ENCODE results near the gene PTPRN2.

The PTPRN2 gene

GRCh38 chr7:157786375-157787274 lies 801.0 kb downstream of the PTPRN2 start:
- CTCF ChIA-PET, result no interaction called here
- POLR2A ChIA-PET, result no interaction called here
- DNase-seq (ENCODE audit: extremely low spot score), result no peak

GRCh38 chr7:157785486-157786186 lies 802.0 kb downstream of the PTPRN2 start:
- ChIA-PET CTCF (no interaction called here), POLR2A (no interaction called here)
- TF ChIP-seq FOXK2 (IDR thresholded peaks at IDR 0.05), result no peak
- no peak for TF ChIP-seq NFRKB (IDR thresholded peaks at IDR 0.05)
- TF ChIP-seq SUZ12 (IDR thresholded peaks at IDR 0.05), result no peak
- TF ChIP-seq FOXM1 (IDR thresholded peaks at IDR 0.05; ENCODE audit: borderline replicate concordance), result no peak
- no peak for TF ChIP-seq FOXA1 (IDR thresholded peaks at IDR 0.05)
- TF ChIP-seq ELF4 (IDR thresholded peaks at IDR 0.05), result no peak
- TF ChIP-seq PKNOX1 (IDR thresholded peaks at IDR 0.05), result no peak
- TF ChIP-seq TARDBP (IDR thresholded peaks at IDR 0.05), result no peak
- no peak for TF ChIP-seq LEF1 (IDR thresholded peaks at IDR 0.05; ENCODE audit: borderline replicate concordance)
- no peak for TF ChIP-seq ARNT (IDR thresholded peaks at IDR 0.05)
- TF ChIP-seq L3MBTL2 (conservative IDR thresholded peaks at IDR 0.05), result no peak
- no peak for TF ChIP-seq CTBP1 (IDR thresholded peaks at IDR 0.05; ENCODE audit: borderline replicate concordance)
- TF ChIP-seq BHLHE40 (IDR thresholded peaks at IDR 0.05; ENCODE audit: borderline replicate concordance), result no peak
- TF ChIP-seq HDGF (IDR thresholded peaks at IDR 0.05; ENCODE audit: borderline replicate concordance), result no peak
- TF ChIP-seq SP1 (IDR thresholded peaks at IDR 0.05), result no peak
- no peak for TF ChIP-seq ZNF384 (IDR thresholded peaks at IDR 0.05)
- DNase-seq (ENCODE audit: extremely low spot score), result no peak

More at GRCh38 chr7:157786375-157787274, 801.0 kb downstream of the PTPRN2 start:
- TF ChIP-seq PKNOX1 (IDR thresholded peaks at IDR 0.05), result no peak
- no peak for TF ChIP-seq FOXA1 (IDR thresholded peaks at IDR 0.05)
- no peak for TF ChIP-seq ZNF384 (IDR thresholded peaks at IDR 0.05)
- TF ChIP-seq SUZ12 (IDR thresholded peaks at IDR 0.05), result no peak
- TF ChIP-seq NFRKB (IDR thresholded peaks at IDR 0.05), result no peak
- no peak for TF ChIP-seq LEF1 (IDR thresholded peaks at IDR 0.05; ENCODE audit: borderline replicate concordance)
- TF ChIP-seq ELF4 (IDR thresholded peaks at IDR 0.05), result no peak
- TF ChIP-seq CTBP1 (IDR thresholded peaks at IDR 0.05; ENCODE audit: borderline replicate concordance), result no peak
- TF ChIP-seq L3MBTL2 (conservative IDR thresholded peaks at IDR 0.05), result no peak
- TF ChIP-seq ARNT (IDR thresholded peaks at IDR 0.05), result no peak
- TF ChIP-seq FOXK2 (IDR thresholded peaks at IDR 0.05), result no peak
- no peak for TF ChIP-seq HDGF (IDR thresholded peaks at IDR 0.05; ENCODE audit: borderline replicate concordance)
- no peak for TF ChIP-seq SP1 (IDR thresholded peaks at IDR 0.05)
- TF ChIP-seq BHLHE40 (IDR thresholded peaks at IDR 0.05; ENCODE audit: borderline replicate concordance), result no peak
- no peak for TF ChIP-seq TARDBP (IDR thresholded peaks at IDR 0.05)
- no peak for TF ChIP-seq FOXM1 (IDR thresholded peaks at IDR 0.05; ENCODE audit: borderline replicate concordance)

DNA sequence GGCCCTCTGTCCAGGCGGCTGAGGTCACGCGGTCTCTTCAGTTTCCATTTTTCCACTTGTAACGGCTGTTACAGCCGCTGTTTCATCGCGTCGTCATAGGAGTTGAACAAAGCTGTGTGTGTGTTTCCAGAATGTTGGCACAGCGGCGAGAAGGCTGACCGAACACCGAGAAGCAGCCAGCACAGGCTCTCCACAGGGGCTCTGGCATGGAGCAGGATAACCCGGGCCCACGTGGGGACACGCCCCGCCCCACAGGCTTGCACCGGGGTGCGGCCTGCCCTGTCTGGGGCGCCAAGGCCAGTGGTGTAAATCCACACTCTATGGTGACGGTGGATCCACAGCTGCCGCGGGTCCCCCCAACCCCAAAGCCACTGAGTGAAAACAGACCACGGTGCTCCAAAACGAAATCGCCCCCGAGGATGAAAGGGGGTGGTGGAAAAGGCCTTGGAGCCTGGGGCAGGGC lies 802.6 kb downstream of the PTPRN2 start:
- ChIA-PET POLR2A (no interaction called here), CTCF (no interaction called here)
- TF ChIP-seq FOXK2 (IDR thresholded peaks at IDR 0.05) (no peak), FOXM1 (IDR thresholded peaks at IDR 0.05; ENCODE audit: borderline replicate concordance) (no peak)
- no peak for DNase-seq (ENCODE audit: extremely low spot score)

DNA sequence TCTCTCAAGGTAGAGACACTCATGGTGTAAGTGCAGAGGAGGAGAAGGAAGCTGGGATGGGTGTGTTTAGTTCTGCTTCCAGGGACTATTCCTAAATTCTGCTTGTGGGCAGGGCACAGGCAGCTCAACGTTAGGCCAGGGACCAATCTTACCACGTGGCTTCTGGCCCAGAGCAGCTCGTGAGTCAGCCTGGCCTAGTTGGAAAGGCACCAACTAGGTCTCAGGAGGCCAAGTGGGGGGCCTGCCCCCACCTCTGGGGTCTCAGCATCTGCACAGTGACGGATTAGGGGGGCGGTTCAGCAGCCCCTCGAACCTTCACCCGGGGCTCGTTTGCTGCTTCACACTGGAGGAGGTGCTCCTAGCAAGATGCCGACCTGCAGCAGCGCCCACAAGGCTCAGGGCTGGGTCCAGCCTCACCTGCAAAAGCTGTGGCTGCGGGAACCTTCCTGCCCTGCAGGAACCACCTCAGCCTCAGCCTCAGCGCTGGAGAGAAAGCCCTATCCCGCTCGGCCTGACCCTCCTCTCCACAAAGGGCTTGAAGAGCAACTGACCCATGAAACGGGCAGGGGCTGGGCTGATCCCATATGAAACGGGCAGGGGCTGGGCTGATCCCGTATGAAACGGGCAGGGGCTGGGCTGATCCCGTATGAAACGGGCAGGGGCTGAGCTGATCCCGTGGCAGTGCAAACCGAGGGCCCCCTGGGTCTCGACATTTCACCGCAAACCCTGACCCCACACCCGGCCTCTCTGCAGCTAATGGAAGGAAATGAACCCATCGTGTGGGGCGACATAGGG lies 803.4 kb downstream of the PTPRN2 start:
- no peak for TF ChIP-seq SUZ12 (IDR thresholded peaks at IDR 0.05)
- TF ChIP-seq NFRKB (IDR thresholded peaks at IDR 0.05), result no peak
- TF ChIP-seq ZNF384 (IDR thresholded peaks at IDR 0.05), result no peak
- TF ChIP-seq FOXK2 (IDR thresholded peaks at IDR 0.05), result no peak
- TF ChIP-seq CTBP1 (IDR thresholded peaks at IDR 0.05; ENCODE audit: borderline replicate concordance), result no peak
- TF ChIP-seq ELF4 (IDR thresholded peaks at IDR 0.05), result no peak
- no peak for TF ChIP-seq PKNOX1 (IDR thresholded peaks at IDR 0.05)
- TF ChIP-seq ARNT (IDR thresholded peaks at IDR 0.05), result no peak
- TF ChIP-seq FOXM1 (IDR thresholded peaks at IDR 0.05; ENCODE audit: borderline replicate concordance), result no peak
- no peak for TF ChIP-seq HDGF (IDR thresholded peaks at IDR 0.05; ENCODE audit: borderline replicate concordance)
- TF ChIP-seq TARDBP (IDR thresholded peaks at IDR 0.05), result no peak
- TF ChIP-seq BHLHE40 (IDR thresholded peaks at IDR 0.05; ENCODE audit: borderline replicate concordance), result no peak
- TF ChIP-seq LEF1 (IDR thresholded peaks at IDR 0.05; ENCODE audit: borderline replicate concordance), result no peak
- TF ChIP-seq FOXA1 (IDR thresholded peaks at IDR 0.05), result no peak
- TF ChIP-seq SP1 (IDR thresholded peaks at IDR 0.05), result no peak
- no peak for TF ChIP-seq L3MBTL2 (conservative IDR thresholded peaks at IDR 0.05)
- DNase-seq (ENCODE audit: extremely low spot score), result no peak
- ChIA-PET CTCF (interaction anchor here (0.5 kb wide), 1 partner anchor 34 kb away, joined by 3 read pairs; no protein-coding TSS in a partner anchor), POLR2A (no interaction called here)

DNA sequence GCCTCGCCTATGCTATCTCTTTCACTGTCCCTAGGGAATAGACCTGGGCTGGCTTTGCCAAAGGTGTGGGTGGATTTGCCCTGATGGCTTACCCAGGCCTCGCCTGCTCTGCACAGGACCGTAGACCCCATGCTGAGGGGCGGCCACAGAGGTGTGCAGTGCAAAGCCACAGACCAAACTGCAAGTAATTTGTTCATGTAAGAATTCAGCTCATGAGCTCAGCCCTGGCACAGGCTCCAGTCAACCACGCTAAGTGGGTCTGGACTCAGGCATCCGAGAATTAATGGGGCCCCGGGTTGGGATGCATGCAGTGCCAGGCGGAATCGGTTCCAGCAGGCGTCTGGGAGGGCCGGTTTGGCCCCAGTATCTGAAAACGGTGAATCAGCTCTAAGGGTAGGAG lies 805.6 kb downstream of the PTPRN2 start:
- TF ChIP-seq FOXM1 (IDR thresholded peaks at IDR 0.05; ENCODE audit: borderline replicate concordance), result no peak
- CTCF ChIA-PET, result no interaction called here

More for the DNA sequence above, 805.6 kb downstream of the PTPRN2 start:
- no peak for DNase-seq (ENCODE audit: extremely low spot score)
- POLR2A ChIA-PET, result no interaction called here
